C4-2B (cell line): ENCODE data around the gene TSSK3.

Experiments used
- H3K27ac ChIP-seq: fragments of 450-650 bp; 2 replicates; pipeline ENCODE4 v1.5.1; 2017
- CTCF ChIP-seq: fragments of 450-650 bp; conservative IDR thresholded peaks from 2 replicates; pipeline ENCODE4 v1.5.1; 2017; ENCODE audit warnings: mild to moderate bottlenecking
- ZFX ChIP-seq: fragments of 450-650 bp; IDR thresholded peaks from 2 replicates; pipeline ENCODE4 v1.6.1; 2017

TSSK3 gene

DNA sequence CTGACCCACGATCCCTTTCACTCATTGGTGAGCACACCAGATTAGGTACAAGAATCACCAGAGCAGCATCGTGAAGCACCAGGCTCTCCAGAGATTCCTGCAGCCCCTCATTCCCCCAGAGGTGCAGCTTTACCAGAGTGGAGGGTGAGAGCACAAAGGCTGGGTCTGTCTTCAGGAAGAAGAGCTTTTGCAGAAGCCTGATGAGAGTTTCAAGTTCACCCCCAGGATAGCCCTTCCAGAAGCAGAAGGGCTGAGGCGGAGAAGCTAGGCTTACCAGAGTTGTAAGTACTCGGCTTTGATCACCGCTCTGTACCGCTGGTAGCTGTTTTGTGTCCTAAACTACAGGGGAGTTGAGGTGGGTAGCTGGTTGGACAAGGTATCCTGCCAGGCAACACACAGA is 3.1 kb downstream of the TSSK3 start:
- no peak overlapping the region for H3K27ac ChIP-seq
- TF ChIP-seq ZFX (no peak), CTCF (no peak)

- no peak for TF ChIP-seq CTCF
- TF ChIP-seq ZFX = no peak
- H3K27ac ChIP-seq = no peak overlapping the region
Observed at GRCh38 chr1:32367912-32368635, 5.7 kb downstream of the TSSK3 start.

DNA sequence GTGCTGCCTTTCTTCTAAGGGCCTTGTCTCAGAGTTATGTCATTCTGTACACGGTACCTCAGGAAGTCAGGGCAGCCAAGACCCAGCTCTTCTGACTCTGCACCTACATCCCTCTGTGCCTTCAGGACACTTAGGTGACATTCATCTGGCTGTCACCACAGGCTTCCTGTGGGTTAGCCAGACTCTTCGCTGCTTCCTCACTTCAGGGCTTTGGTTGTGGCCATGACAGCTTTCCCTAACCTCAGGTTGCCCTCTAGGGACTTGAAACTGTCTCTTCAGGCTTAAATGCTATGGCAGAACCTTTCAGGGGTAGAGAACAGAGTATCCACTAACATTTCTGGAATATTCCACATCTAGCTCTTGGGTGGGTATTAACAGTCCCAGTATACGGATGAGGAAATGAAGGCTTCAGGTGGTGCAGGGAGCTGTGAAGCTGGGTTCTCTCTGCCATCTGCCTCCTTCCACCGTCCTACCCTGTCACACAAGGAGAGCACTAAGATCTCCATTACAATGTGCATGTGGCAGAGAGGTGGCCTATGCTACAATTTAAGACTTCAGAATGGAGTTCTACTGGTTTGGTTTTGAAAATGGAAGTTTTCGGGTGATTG is 9.9 kb downstream of the TSSK3 start:
- TF ChIP-seq CTCF = no peak
- no peak for TF ChIP-seq ZFX
- H3K27ac ChIP-seq = no peak overlapping the region

GRCh38 chr1:32373996-32374592 is 11.8 kb downstream of the TSSK3 start:
- no peak overlapping the region for H3K27ac ChIP-seq
- TF ChIP-seq CTCF (no peak), ZFX (no peak)

DNA sequence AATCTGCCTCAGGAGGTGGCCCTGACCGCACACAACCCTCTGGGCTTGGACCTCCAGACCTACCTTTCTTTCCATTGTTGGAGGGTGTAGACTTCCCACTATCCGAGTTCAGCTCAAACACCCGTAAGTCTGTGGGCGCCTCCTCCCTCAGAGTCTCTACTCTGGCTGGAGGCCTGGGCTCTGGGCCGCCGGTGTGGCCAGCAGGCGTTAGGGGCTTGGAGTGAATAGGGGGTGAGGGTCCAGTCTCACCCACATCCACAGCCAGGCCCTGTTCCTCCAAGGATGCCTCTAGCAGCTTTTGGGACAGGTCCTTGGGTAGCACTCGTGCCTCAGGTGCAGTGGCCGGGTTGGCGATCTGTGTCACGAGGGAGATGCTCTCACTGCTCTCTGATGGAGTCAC is 13.9 kb downstream of the TSSK3 start:
- no peak for TF ChIP-seq CTCF
- no peak for TF ChIP-seq ZFX
- H3K27ac ChIP-seq = no peak overlapping the region

- TF ChIP-seq ZFX = no peak
- no peak overlapping the region for H3K27ac ChIP-seq
Observed at GRCh38 chr1:32377541-32378220, 15.3 kb downstream of the TSSK3 start.

DNA sequence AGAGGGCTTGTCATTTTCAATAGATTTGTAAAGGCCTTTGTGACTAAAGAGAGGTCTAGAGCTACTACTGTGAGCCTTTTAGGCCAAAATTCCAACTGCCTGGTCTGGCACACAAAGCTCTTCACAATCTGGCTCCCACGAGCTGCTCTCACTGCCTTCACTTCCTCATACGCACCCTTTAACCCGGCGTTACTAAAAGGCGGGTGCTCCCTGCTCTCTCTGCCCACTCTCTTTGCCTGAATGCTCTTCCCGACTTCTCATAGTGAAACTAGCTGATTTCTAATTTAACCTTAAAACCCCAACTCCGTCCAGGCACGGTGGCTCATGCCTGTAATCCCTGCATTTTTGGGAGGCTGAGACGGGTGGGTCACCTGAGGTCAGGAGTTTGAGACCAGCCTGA is 17.7 kb downstream of the TSSK3 start:
- TF ChIP-seq CTCF (no peak), ZFX (no peak)
- no peak overlapping the region for H3K27ac ChIP-seq
